Measurements from ENCODE around the gene CYP46A1. TPM values are rescaled to one million over a fixed set of nuclear protein-coding genes. Genes with fewer than 3 reads are reported as not detected.

Gene CYP46A1
- total and polyA plus RNA-seq, 2 experiments from 2014 or later, result 0.22 to 0.29 TPM

DNA sequence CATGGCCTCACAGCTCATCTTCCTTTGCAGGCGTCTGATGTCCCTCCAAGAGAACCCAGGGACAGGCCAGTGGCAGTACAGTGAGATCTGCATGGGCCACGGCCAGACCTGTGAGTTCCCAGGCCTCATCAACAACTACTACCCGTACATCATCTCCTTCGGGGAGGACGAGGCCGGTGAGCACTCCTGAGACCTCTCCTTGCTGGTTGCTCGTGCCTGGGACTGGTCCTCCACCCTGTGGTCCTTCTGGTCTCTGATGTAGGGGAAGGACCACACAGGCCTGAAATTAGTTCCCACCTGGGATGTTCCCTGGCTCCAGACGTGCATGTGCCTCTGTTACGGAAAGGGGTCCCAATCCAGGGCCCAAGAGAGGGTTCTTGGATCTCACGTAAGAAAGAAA lies 21.3 kb upstream of the CYP46A1 start:
- Histone ChIP-seq H3K27ac (no peak overlapping the region), H3K4me3 (no peak overlapping the region)

DNA sequence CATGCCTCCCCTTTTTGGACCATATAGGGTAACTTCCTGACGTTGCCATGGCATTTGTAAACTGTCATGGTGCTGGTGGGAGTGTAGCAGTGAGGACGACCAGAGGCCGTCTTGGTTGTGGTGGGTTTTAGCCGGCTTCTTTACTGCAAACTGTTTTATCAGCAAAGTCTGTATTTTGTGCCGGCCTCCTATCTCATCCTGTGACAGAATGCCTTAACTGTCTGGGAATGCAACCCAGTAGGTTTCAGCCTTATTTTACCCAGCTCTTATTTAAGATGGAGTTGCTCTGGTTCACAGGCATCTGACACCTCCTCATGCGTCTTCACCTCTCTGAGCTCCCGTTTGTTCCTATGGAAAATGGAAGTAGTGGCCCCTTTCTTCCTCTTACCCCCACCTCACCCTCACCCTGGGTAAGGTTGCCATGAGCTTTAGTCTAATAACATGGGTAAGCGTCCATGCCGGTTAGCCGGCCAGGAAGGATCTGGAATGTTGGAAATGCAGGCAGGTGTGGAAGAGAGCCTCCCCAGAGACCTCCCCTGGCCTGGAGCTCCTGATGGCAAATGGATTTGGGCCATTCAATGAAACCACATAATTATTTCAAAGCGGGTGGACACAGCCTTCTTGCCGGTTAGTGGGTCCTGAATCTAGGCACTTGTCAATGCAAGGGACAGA lies 20.6 kb upstream of the CYP46A1 start:
- in situ Hi-C loops (cut with MboI), result no loop called here
- H3K4me2 ChIP-seq (ENCODE audit: unreplicated experiment), result no peak overlapping the region
- no peak for TF ChIP-seq EZH2 (IDR thresholded peaks at IDR 0.05; ENCODE audit: insufficient read depth, poor library complexity, severe bottlenecking)
- no peak for TF ChIP-seq EZH2phosphoT487 (IDR thresholded peaks at IDR 0.05; ENCODE audit: insufficient read depth, low read depth)
- no peaks in the 10 kb centered on the region for H3K9me2 ChIP-seq (ENCODE audit: insufficient read depth)
- H3K36me3 ChIP-seq (ENCODE audit: low read depth), result no peaks in the 10 kb centered on the region
- peaks cover 8% of the 10 kb centered on the region for H3K4me1 ChIP-seq (ENCODE audit: insufficient read depth)
- H3K9me3 ChIP-seq (ENCODE audit: low read depth), result no peaks in the 10 kb centered on the region
- no peak for DNase-seq
- H3K4me3 ChIP-seq, result no peak overlapping the region
- no peak overlapping the region for H3K9ac ChIP-seq
- H3K27me3 ChIP-seq (replicated peaks; ENCODE audit: insufficient read depth), result peaks cover 5% of the 10 kb centered on the region; the same call in 1 of the 2 replicates
- no peak overlapping the region for H2AFZ ChIP-seq
- H3K79me2 ChIP-seq (ENCODE audit: insufficient read depth), result no peaks in the 10 kb centered on the region
- H4K20me1 ChIP-seq (ENCODE audit: insufficient read depth), result no peaks in the 10 kb centered on the region
- no peaks in the 10 kb centered on the region for H3F3A ChIP-seq (ENCODE audit: insufficient read depth)
- no peak overlapping the region for H3K27ac ChIP-seq
- 91 to 93% methylated on average over 12 of the region's 12 CpGs for WGBS, 2 experiments (ENCODE audit: low coverage in 1 of 2, low lambda C conversion rate in 2 of 2, missing lambda C conversion rate in 2 of 2)

More for the DNA sequence above, 21.3 kb upstream of the CYP46A1 start:
- TF ChIP-seq EZH2 (IDR thresholded peaks at IDR 0.05; ENCODE audit: insufficient read depth, poor library complexity, severe bottlenecking), result no peak
- TF ChIP-seq EZH2phosphoT487 (IDR thresholded peaks at IDR 0.05; ENCODE audit: insufficient read depth, low read depth), result no peak
- no peaks in the 10 kb centered on the region for H3K9me2 ChIP-seq (ENCODE audit: insufficient read depth)
- H3K27me3 ChIP-seq (replicated peaks; ENCODE audit: insufficient read depth), result peaks cover 5% of the 10 kb centered on the region; the same call in 1 of the 2 replicates
- H3K9me3 ChIP-seq (ENCODE audit: low read depth), result no peaks in the 10 kb centered on the region
- H3K4me1 ChIP-seq (ENCODE audit: insufficient read depth), result peaks cover 8% of the 10 kb centered on the region
- WGBS, 2 experiments (ENCODE audit: low coverage in 1 of 2, low lambda C conversion rate in 2 of 2, missing lambda C conversion rate in 2 of 2), result 87 to 90% methylated on average over 10 of the region's 10 CpGs
- no peaks in the 10 kb centered on the region for H4K20me1 ChIP-seq (ENCODE audit: insufficient read depth)
- no peak overlapping the region for H3K9ac ChIP-seq
- H3K79me2 ChIP-seq (ENCODE audit: insufficient read depth), result no peaks in the 10 kb centered on the region
- H2AFZ ChIP-seq, result no peak overlapping the region
- DNase-seq, result no peak
- H3K4me2 ChIP-seq (ENCODE audit: unreplicated experiment), result no peak overlapping the region
- in situ Hi-C loops (cut with MboI), result no loop called here
- H3F3A ChIP-seq (ENCODE audit: insufficient read depth), result no peaks in the 10 kb centered on the region
- H3K36me3 ChIP-seq (ENCODE audit: low read depth), result no peaks in the 10 kb centered on the region

DNA sequence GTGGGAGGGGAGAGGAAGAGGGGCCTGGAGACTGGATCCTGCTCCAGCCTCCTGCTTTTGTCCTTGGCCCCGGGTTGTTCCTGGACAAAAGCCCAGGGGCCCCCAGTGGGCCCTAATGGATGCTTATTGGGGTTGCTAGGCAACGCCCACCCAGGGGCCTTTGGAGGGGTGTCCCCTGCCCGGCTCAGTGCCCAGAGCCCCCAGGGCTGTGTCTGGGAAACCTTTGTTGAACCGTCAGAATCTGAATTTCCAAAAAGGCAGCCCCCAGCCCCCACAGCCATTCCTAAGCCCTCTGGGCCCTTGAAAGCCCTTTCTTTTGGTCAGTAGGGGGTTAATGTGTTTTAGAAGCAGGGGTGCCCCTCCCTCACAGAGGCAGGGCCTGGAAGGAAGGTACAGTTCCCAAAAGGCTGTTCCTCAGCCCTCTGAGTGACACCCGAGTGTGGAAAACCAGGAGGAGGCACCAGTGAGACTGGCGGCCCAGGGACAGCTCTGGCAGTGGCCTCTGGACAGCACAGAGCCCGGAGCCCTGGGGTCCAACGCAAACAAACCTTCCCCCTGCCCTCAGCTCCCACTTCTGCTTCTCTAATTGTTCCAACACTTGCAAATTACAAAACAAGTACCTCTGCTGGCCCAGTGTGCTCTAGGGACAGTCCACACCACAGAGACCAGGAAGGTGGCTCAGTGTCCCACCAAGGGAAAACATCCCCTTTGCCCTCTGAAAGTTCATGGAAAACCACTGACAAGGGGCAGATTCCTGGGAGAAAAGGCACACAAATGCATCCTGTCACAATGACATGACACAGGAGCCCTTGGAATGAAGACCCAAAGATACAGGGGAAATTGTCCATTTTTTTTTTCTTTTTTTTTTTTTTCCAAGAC lies 19.8 kb upstream of the CYP46A1 start:
- no peaks in the 10 kb centered on the region for H3F3A ChIP-seq (ENCODE audit: insufficient read depth)
- H2AFZ ChIP-seq, result no peak overlapping the region
- no peak for DNase-seq
- no peak overlapping the region for H3K9ac ChIP-seq
- no peaks in the 10 kb centered on the region for H3K36me3 ChIP-seq (ENCODE audit: low read depth)
- TF ChIP-seq EZH2 (IDR thresholded peaks at IDR 0.05; ENCODE audit: insufficient read depth, poor library complexity, severe bottlenecking), result no peak
- TF ChIP-seq EZH2phosphoT487 (IDR thresholded peaks at IDR 0.05; ENCODE audit: insufficient read depth, low read depth), result no peak
- no peaks in the 10 kb centered on the region for H3K9me3 ChIP-seq (ENCODE audit: low read depth)
- H3K27ac ChIP-seq, result no peak overlapping the region
- no peak overlapping the region for H3K4me3 ChIP-seq
- WGBS, 2 experiments (ENCODE audit: low coverage in 1 of 2, low lambda C conversion rate in 2 of 2, missing lambda C conversion rate in 2 of 2), result 55 to 58% methylated on average over 8 of the region's 8 CpGs
- no peaks in the 10 kb centered on the region for H3K27me3 ChIP-seq (replicated peaks; ENCODE audit: insufficient read depth)
- in situ Hi-C loops (cut with MboI), result no loop called here
- H3K79me2 ChIP-seq (ENCODE audit: insufficient read depth), result no peaks in the 10 kb centered on the region
- no peaks in the 10 kb centered on the region for H4K20me1 ChIP-seq (ENCODE audit: insufficient read depth)
- H3K4me2 ChIP-seq (ENCODE audit: unreplicated experiment), result no peak overlapping the region
- peaks cover 8% of the 10 kb centered on the region for H3K4me1 ChIP-seq (ENCODE audit: insufficient read depth)
- no peaks in the 10 kb centered on the region for H3K9me2 ChIP-seq (ENCODE audit: insufficient read depth)

DNA sequence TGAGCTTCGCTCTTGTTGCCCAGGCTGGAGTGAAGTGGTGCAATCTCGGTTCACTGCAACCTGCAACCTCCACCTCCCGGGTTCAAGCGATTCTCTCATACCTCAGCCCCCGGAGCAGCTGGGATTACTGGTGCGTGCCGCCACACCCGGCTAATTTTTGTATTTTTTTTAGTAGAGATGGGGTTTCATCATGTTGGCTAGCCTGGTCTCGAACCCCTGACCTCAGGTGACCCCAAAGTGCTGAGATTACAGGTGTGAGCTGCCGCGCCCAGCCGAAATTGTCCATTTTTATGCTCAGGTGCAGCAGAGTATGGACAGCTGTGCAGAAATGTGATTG lies 19.2 kb upstream of the CYP46A1 start:
- DNase-seq, result no peak
- no peak overlapping the region for H3K27ac ChIP-seq
- no peaks in the 10 kb centered on the region for H3F3A ChIP-seq (ENCODE audit: insufficient read depth)
- H3K4me2 ChIP-seq (ENCODE audit: unreplicated experiment), result no peak overlapping the region
- H3K9ac ChIP-seq, result no peak overlapping the region
- H3K4me3 ChIP-seq, result no peak overlapping the region
- H3K79me2 ChIP-seq (ENCODE audit: insufficient read depth), result no peaks in the 10 kb centered on the region
- H4K20me1 ChIP-seq (ENCODE audit: insufficient read depth), result no peaks in the 10 kb centered on the region
- in situ Hi-C loops (cut with MboI), result no loop called here
- H3K9me2 ChIP-seq (ENCODE audit: insufficient read depth), result no peaks in the 10 kb centered on the region
- WGBS, 2 experiments (ENCODE audit: low coverage in 1 of 2, low lambda C conversion rate in 2 of 2, missing lambda C conversion rate in 2 of 2), result 78 to 82% methylated on average over 12 of the region's 12 CpGs
- H3K27me3 ChIP-seq (replicated peaks; ENCODE audit: insufficient read depth), result no peaks in the 10 kb centered on the region
- no peak overlapping the region for H2AFZ ChIP-seq
- peaks cover 7% of the 10 kb centered on the region for H3K4me1 ChIP-seq (ENCODE audit: insufficient read depth)
- no peaks in the 10 kb centered on the region for H3K36me3 ChIP-seq (ENCODE audit: low read depth)
- no peaks in the 10 kb centered on the region for H3K9me3 ChIP-seq (ENCODE audit: low read depth)
- TF ChIP-seq EZH2phosphoT487 (IDR thresholded peaks at IDR 0.05; ENCODE audit: insufficient read depth, low read depth), result no peak
- no peak for TF ChIP-seq EZH2 (IDR thresholded peaks at IDR 0.05; ENCODE audit: insufficient read depth, poor library complexity, severe bottlenecking)

All from GM23248 (cell line).